Left kidney (tissue), 2 donors: ENCODE measurements around the gene NAALAD2. TPM values are rescaled to one million over a fixed set of nuclear protein-coding genes. Genes with fewer than 3 reads are reported as not detected.
"Not testable (repeated sequence)": the region's sequence is repeated elsewhere in the genome, so short reads cannot be mapped to it uniquely, and the experiment has no call there.

Experiments used
- DNase-seq: peaks from one replicate; pipeline ENCODE4 v3.0.0-alpha.2; 2013
- polyA plus RNA-seq: library from polyadenylated mRNA; unstranded; fragments of 120-200 nt; gene quantifications from one replicate; pipeline ENCODE4 v1.2.1, GENCODE V29; 2013; ENCODE audit not compliant: insufficient read length

NAALAD2 gene
- polyA plus RNA-seq, 1 donor: 39.8 TPM

DNA sequence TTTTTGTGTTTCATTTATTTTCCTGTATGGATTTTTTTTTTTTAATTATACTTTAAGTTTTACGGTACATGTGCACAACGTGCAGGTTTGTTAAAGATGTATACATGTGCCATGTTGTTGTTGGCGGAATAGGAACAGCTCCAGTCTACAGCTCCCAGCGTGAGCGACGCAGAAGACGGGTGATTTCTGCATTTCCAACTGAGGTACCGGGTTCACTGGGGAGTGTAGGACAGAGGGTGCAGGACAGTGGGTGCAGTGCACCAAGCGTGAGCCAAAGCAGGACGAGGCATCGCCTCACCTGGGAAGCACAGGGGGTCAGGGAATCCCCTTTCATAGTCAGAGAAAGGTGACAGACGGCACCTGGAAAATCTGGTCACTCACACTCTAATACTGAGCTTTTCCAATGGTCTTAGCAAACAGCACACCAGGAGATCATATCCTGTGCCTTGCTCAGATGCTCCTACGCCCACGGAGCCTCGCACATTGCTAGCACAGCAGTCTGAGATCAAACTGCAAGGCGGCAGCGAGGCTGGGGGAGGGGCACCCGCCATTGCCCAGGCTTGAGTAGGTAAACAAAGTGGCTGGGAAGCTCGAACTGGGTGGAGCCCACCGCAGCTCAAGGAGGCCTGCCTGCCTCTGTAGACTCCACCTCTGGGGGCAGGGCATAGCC, 105.6 kb downstream of the NAALAD2 start:
- DNase-seq: not testable (repeated sequence)

DNA sequence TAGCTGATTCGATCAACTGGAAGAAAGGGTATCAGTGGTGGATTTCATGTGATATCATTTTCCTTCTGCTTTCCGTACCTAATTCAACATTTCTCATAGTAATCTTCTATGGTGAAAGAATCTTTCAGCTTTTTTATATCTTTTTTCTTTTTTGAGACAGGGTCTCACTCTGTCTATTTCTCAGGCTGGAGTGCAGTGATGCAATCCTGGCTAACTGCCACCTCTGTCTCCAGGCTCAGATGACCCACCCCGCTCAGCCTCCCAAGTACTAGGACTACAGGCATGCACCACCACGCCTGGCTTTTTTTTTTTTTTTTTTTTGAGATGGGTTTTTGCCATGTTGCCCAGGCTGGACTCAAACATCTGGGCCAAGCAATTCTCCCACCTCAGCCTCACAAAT, 107.0 kb downstream of the NAALAD2 start:
- no peak for DNase-seq

Other genes with a start within 250 kb of the NAALAD2 start
- gene TRIM49D1, start 212.4 kb upstream of the NAALAD2 start, polyA plus RNA-seq: not detected
- not detected for gene TRIM49D2, start 210.6 kb upstream of the NAALAD2 start, polyA plus RNA-seq
- not detected for gene TRIM64, start 168.6 kb upstream of the NAALAD2 start, polyA plus RNA-seq
- gene TRIM49C, start 103.6 kb upstream of the NAALAD2 start, polyA plus RNA-seq: not detected
- not detected for gene UBTFL1, start 48.7 kb upstream of the NAALAD2 start, polyA plus RNA-seq
- gene CHORDC1, start 88.4 kb downstream of the NAALAD2 start, polyA plus RNA-seq: 60.3 TPM